Ectodermal cell (in vitro differentiated cells): ENCODE measurements around the gene RNASE13.
"Not testable (repeated sequence)": the region's sequence is repeated elsewhere in the genome, so short reads cannot be mapped to it uniquely, and the experiment has no call there.

Experiments used
- H3K27ac ChIP-seq: 2 replicates; pipeline ENCODE4 v1.7.0; 2013; ENCODE audit warnings: mild to moderate bottlenecking, low read depth, low read length; ENCODE audit not compliant: insufficient read depth, poor library complexity, severe bottlenecking
- H3K27me3 ChIP-seq: 2 replicates; pipeline ENCODE4 v1.7.0; 2013; ENCODE audit warnings: mild to moderate bottlenecking, low read length; ENCODE audit not compliant: insufficient read depth, control insufficient read depth, poor library complexity, severe bottlenecking
- H3K36me3 ChIP-seq: one replicate; pipeline ENCODE4 v1.7.0; 2013; ENCODE audit warnings: low read length; ENCODE audit not compliant: control insufficient read depth, insufficient read depth
- H3K4me1 ChIP-seq: one replicate; pipeline ENCODE4 v1.7.0; 2013; ENCODE audit warnings: low read length; ENCODE audit not compliant: control insufficient read depth, insufficient read depth
- H3K4me3 ChIP-seq: 2 replicates; pipeline ENCODE4 v1.7.0; 2013; ENCODE audit warnings: low read depth, low read length, control low read depth; ENCODE audit not compliant: insufficient read depth
- H3K9me3 ChIP-seq: 2 replicates; pipeline ENCODE4 v1.7.0; 2013; ENCODE audit warnings: mild to moderate bottlenecking, low read length, moderate library complexity; ENCODE audit not compliant: control insufficient read depth
- WGBS, 2 experiments: methylation state at CpG; one replicate each; pipeline ENCODE4 v1.1.7; 2013; ENCODE audit warnings: missing lambda C conversion rate in 2 of 2; 5-methylcytosine and 5-hydroxymethylcytosine counted together

Gene RNASE13

GRCh38 chr14:20988717-20989470, 45.7 kb downstream of the RNASE13 start:
- H3K4me1 ChIP-seq, result peaks cover 5% of the 10 kb centered on the region
- 91 to 93% methylated on average over 14 to 15 of the region's 15 CpGs for WGBS, 2 experiments
- H3K9me3 ChIP-seq, result no peaks in the 10 kb centered on the region
- no peaks in the 10 kb centered on the region for H3K27me3 ChIP-seq
- H3K27ac ChIP-seq, result peak overlapping the region; percentile 36
- peak overlapping the region; percentile 29 for H3K4me3 ChIP-seq
- H3K36me3 ChIP-seq, result peaks cover 14% of the 10 kb centered on the region

DNA sequence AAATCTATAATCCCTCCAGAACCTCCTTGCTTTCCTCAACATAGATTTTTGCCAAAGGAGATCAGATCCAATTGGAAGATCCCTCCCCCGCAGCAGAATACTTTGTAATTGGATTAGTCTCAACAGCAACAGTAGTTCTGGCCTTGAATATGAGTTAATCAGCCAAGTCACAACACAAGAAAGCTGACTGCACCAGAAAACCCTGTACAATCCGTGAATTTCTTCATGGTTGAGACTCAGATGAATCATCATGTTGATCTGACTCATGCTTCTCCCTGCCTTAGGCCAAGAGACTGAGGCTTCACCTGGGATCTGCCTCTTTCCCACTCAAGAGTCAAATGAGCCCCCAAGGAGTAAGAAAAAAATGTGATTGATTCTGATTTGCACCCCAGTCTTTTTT, 47.8 kb downstream of the RNASE13 start:
- Histone ChIP-seq H3K4me1 (peaks cover 5% of the 10 kb centered on the region), H3K4me3 (no peak overlapping the region), H3K27me3 (peaks cover 3% of the 10 kb centered on the region), H3K9me3 (no peaks in the 10 kb centered on the region), H3K27ac (no peak overlapping the region), H3K36me3 (peaks cover under 1% of the 10 kb centered on the region)
- WGBS, 2 experiments, result 67 to 75% methylated on average over 2 of the region's 2 CpGs

DNA sequence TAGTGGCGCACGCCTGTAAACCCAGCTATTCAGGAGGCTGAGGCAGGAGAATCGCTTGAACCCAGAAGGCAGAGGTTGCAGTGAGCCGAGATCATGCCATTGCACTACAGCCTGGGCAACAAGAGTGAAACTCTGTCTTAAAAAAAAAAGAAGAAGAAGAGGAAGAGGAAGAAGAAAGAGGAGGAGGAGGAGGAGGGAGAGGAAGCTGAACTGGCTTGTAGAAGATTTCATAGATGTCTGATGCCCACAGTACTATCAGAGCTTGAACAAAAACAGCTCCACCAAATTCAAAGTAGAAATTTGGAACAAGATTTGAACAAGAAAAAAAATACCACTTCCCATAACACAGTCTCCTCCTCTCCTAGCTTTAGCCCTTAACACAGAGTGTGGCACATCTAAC, 49.0 kb downstream of the RNASE13 start:
- WGBS, 2 experiments, result 90 to 92% methylated on average over 4 of the region's 4 CpGs
- H3K27me3 ChIP-seq, H3K9me3 ChIP-seq, H3K4me3 ChIP-seq, H3K4me1 ChIP-seq, H3K27ac ChIP-seq, H3K36me3 ChIP-seq: not testable (repeated sequence)
